Stimulated activated CD4-positive, alpha-beta T cell treated with anti-CD3 and anti-CD28 coated beads, Interleukin-1b, Interleukin-23, amount 100 ng/mL, for 1 hour (primary cell): ENCODE measurements around the gene NMT2.
"Not testable (repeated sequence)": the region's sequence is repeated elsewhere in the genome, so short reads cannot be mapped to it uniquely, and the experiment has no call there.

Experiments used
- DNase-seq, 2 donors: peaks; one replicate each; pipeline ENCODE4 v3.0.0-alpha.2; 2020; ENCODE audit warnings: low read depth in 2 of 2

NMT2 gene

DNA sequence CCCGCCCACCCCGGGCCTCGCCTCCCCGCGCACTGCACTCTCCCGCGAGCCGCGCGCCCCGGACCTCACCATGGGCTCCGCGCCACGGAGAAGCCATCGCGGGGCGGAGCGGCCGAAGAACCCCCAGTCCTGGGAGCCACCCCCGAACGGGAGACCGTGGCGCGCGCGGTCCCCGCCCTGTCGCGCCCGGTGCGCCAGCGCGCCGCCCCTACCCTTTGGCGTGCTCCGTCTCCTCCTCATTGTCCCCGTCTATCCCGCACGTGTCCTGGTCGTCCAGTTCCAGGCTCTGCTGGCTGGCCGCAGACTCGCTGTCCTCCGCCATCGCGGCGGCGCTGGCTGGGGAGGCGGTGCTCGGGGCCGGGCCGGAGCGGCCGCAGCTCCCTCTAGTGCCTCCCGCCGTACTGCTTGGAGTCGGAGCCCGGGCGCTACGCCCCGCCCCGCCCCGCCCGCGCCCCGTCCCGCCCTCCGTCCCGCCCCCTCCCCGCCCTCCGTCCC lies at the start of gene NMT2:
Gene NMT2, minus strand, starts transcription at position 403 of the 495 bp plus-strand sequence. Its CDS starts 81 bp downstream, at position 322.
- DNase-seq = peak in 1 of 2 donors; percentile 13

- DNase-seq = no peak
Observed at GRCh38 chr10:15216700-15217099, 48.2 kb upstream of the NMT2 start.

- DNase-seq = no peak
Observed at GRCh38 chr10:15214237-15214636, 45.7 kb upstream of the NMT2 start.

- no peak for DNase-seq
Observed at GRCh38 chr10:15213461-15213861, 45.0 kb upstream of the NMT2 start.

GRCh38 chr10:15211464-15211979 lies 43.0 kb upstream of the NMT2 start:
- no peak for DNase-seq

DNA sequence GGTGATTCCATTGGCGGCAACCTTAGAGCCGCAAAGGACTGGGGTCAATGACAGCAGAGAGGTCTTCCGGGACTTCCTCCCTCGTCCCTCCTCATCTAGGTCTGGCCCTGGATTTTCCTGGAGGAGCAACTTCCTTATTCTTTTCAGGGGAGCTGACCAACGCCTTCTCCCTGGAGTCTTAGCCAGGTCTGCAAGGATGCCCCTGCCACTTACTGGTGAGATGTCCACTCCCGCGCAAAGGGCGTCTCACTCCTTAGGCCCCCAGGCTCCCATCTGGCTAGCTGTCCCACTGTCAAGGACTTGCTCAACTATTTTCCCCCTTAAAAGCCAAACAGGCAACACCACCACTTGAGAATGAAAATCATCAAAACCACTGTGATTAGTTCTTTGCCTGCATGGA lies 42.0 kb upstream of the NMT2 start:
- DNase-seq = no peak

- DNase-seq = peak; percentile 53 to 66
Observed at GRCh38 chr10:15209827-15210509, 41.5 kb upstream of the NMT2 start.

- no peak for DNase-seq
Observed at GRCh38 chr10:15208221-15208620, 39.7 kb upstream of the NMT2 start.

- not testable (repeated sequence) for DNase-seq
Observed at GRCh38 chr10:15207410-15207809, 38.9 kb upstream of the NMT2 start.

GRCh38 chr10:15202639-15203038 lies 34.1 kb upstream of the NMT2 start:
- DNase-seq = no peak

- not testable (repeated sequence) for DNase-seq
Observed at GRCh38 chr10:15202301-15202621, 33.8 kb upstream of the NMT2 start.

- DNase-seq = no peak
Observed at GRCh38 chr10:15201589-15202300, 33.3 kb upstream of the NMT2 start.

GRCh38 chr10:15200626-15201025 lies 32.1 kb upstream of the NMT2 start:
- no peak for DNase-seq

- no peak for DNase-seq
Observed at GRCh38 chr10:15197911-15198310, 29.4 kb upstream of the NMT2 start.

DNA sequence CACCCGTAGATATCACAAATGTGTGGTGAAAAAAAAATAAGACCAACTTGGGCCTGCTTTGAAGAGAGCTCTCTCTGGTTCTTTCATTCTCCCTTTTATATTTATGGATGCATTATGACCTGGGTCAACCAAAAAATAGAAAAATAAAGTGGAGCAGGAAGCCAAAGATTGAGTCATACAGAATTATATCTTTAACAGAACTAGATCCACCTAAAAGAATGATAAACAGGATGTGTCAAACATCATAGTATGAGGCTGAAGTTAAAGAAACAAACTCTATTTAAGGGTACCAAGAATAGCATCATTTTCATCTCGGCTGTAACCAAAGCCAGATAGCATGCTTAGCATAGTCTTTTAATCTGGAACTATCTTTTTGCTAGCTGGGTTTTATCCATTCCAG lies 28.8 kb upstream of the NMT2 start:
- no peak for DNase-seq

- DNase-seq = no peak
Observed at GRCh38 chr10:15196021-15196834, 27.7 kb upstream of the NMT2 start.

- DNase-seq = no peak
Observed at GRCh38 chr10:15189133-15189885, 20.8 kb upstream of the NMT2 start.

DNA sequence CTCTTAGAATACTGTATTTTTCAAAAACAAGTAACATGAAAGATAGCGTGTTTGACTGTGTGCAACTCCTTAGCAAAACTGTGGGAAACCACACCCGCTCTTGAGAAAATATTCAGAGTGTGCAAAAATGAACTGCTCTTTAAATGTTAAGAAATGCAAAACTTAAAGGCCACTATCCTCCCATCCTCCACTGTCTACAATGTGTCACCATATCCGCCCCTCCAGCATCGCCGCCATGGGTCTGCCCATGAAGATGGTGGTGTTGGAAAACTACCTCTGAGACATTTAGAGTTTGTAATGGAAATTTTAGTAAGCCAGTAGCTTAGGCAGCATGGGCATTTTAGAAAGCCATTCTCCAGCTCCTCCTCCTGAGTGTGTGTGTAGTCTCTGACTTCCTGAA lies 20.1 kb upstream of the NMT2 start:
- no peak for DNase-seq

GRCh38 chr10:15183689-15184481 lies 15.4 kb upstream of the NMT2 start:
- DNase-seq = no peak

- DNase-seq = no peak
Observed at GRCh38 chr10:15182540-15183207, 14.2 kb upstream of the NMT2 start.
